HG03108 (cell line): ENCODE results near the gene MRGPRF.
"Not testable (repeated sequence)": the region's sequence is repeated elsewhere in the genome, so short reads cannot be mapped to it uniquely, and the experiment has no call there.

Source experiments
- ATAC-seq: cut with Tn5 transposase; IDR thresholded peaks from one replicate; pipeline ENCODE4 v1.9.1; 2021; ENCODE audit warnings: moderate library complexity; ENCODE audit not compliant: unreplicated experiment

Gene MRGPRF

DNA sequence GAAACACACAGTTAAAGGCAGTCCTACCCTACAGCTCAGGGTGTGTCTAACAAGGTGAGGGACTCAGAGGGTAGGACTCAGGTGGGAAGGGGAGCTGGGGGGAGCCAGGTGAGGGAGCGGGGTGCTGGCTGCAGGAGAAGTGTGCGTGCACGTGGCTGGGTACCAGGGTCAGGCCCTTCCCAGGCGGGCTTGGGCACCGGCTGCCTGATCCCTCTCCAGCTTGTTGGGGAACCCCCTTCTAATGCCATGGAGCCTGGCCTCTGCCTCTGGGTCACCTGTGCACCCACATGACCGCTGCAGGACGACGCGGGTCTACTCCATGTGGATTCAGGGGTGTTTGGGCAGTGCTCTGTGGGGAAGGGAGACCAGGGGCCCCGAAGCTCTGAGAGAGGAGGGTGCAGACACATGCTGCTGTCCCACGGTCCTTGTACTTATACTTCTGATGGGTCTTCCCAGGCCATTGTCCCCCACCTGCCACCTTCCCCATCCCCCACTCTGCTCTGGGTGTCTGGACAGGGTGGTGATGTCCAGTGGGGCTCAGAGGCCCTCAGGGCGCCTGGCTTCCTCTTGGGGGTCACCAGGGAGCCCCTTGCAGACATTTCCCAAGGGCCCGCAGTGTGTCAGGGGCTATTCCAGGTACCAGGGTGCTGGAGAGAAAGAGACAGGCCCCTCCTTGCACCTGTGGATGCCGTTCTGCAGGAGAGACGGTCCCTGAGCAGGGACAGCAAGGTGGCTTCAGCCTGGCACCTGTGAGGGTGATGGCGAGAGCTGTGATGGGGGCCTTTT, 21.9 kb downstream of the MRGPRF start:
- no peak for ATAC-seq

GRCh38 chr11:68989936-68990606, 23.0 kb downstream of the MRGPRF start:
- no peak for ATAC-seq

DNA sequence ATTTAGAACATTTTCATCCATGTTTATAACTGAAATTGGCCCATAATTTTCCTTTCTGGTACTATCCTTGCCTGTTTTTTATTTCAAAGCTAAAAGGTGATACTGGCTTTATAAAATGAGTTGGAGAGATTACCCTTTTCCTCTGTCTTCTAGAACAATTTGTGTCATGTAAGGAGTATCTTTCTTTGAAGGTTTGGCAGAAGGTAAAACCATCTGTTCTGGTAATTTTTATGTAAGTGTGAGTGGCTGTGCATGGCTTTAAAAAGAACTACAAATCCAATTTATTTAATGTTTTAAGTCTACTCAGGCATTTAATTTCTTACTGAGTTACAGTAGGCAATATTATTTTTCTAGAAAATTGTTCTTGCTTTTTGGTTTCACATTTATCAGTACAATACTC, 24.6 kb downstream of the MRGPRF start:
- no peak for ATAC-seq

DNA sequence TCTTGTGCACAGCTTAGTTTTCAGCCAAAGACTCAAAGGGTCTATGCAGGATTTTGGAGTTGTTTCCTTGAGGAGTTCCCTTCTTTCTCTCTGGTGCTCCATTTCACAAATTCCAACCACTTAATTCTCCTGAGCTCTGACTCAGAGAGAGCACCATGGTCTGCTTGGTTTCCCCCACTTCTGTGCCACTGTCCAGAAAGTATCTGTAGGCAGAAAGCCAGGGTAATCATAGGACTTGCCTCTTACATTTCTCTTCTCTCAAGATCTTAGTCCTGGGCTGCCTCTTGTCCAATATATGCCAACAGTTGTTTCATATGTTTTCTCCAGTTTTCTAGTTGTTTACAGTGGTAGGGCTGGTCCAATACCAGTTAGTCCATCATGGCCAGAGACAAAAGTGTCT, 25.8 kb downstream of the MRGPRF start:
- ATAC-seq = no peak

DNA sequence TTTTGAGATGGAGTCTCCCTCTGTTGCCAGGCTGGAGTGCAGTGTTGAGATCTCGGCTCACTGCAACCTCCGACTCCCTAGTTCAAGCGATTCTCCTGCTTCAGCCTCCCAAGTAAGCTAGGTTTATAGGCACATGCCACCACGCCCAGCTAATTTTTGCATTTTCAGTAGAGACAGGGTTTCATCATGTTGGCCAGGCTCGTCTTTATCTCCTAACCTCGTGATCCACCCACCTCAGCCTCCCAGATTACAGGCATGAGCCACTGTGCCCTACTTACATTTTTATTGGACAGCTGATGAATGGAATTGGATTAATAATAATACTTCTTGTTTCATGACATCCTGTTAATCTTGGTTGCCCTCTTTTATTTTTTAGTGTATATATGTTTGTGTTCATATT, 29.2 kb downstream of the MRGPRF start:
- ATAC-seq = no peak

- no peak for ATAC-seq
Measured at GRCh38 chr11:68982134-68982533, 30.9 kb downstream of the MRGPRF start.

- ATAC-seq = no peak
Measured at GRCh38 chr11:68980776-68981065, 32.3 kb downstream of the MRGPRF start, which contains the start of gene MRGPRD. Gene MRGPRD, minus strand, starts transcription at chr11:68980986. Its CDS starts 0 bp downstream, at chr11:68980986.

- ATAC-seq = no peak
Measured at GRCh38 chr11:68979931-68980775, 32.9 kb downstream of the MRGPRF start.

GRCh38 chr11:68978931-68979594, 34.0 kb downstream of the MRGPRF start:
- no peak for ATAC-seq

DNA sequence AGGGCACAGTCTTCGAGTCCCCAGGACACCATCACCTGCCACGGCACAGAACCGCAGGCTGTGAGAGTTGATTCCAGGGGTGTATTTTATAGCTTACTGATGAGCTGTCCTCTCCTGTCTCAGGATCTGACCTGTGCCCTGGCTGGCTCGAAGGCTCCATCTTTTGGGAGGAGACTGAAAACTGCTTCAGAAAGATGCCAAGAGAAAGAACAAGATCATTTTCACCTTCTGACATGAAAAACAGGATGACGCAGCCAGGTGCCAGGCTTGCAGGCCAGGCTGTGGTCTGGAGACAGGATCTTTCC, 34.5 kb downstream of the MRGPRF start:
- no peak for ATAC-seq

DNA sequence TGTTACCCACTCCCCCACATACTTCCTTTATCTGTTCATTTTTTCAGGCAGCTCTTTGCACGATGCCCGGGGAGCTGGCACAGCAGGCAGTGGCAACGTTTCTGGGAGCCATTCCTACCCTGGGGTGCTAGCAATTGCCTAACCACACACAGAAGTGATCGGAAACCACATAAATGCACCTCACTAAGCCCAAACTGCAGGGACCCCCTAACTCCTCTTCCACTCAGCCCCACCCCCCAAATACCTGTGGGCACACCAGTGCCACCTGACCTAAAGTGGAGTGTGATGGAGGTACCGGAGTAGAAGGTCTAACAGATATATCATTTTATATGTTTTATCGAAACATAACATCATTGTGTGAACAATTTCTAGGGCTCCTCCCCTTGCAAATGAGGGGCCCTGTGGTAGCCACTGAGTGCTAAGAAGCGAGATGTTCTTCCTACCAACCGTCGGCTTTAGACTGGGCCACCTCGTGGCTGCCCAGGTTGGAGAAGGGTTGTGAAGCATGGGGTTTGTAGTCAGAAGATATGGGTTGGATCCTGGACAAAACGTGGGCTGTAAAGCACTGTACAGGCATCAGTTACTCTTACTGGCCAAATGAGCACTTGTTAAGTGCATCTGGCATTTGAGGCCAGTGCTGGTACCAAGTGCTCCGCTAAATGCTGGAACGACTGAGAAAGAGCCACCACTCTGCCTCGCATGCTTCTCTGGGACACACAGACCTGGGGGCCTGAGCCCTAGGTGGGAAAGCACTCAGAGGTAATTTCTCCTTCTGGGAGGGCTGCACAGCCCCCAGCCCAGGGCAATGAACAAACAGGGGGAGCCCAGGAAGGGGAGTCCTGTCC, 35.0 kb downstream of the MRGPRF start:
- ATAC-seq = no peak

- ATAC-seq = no peak
Measured at GRCh38 chr11:68976563-68976962, 36.5 kb downstream of the MRGPRF start.

DNA sequence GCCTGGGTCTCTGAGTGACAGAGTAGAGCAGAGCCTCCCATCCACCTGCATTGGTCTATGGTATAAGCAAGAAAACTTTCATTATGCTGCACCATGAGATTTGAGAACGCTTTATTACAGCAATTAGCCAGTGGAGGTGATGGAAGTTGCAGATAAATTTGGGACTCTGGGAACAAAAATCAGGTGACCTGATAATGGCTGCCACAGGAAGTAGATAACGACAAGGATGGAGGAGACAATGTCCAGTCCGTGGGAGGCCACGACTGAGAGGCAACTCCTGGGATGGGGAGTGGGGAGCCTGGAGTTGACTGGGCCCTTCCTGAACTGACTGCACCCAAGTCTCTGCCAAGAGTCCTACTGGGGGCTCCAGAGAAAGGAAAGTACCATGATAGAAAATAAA, 37.0 kb downstream of the MRGPRF start:
- ATAC-seq = no peak

DNA sequence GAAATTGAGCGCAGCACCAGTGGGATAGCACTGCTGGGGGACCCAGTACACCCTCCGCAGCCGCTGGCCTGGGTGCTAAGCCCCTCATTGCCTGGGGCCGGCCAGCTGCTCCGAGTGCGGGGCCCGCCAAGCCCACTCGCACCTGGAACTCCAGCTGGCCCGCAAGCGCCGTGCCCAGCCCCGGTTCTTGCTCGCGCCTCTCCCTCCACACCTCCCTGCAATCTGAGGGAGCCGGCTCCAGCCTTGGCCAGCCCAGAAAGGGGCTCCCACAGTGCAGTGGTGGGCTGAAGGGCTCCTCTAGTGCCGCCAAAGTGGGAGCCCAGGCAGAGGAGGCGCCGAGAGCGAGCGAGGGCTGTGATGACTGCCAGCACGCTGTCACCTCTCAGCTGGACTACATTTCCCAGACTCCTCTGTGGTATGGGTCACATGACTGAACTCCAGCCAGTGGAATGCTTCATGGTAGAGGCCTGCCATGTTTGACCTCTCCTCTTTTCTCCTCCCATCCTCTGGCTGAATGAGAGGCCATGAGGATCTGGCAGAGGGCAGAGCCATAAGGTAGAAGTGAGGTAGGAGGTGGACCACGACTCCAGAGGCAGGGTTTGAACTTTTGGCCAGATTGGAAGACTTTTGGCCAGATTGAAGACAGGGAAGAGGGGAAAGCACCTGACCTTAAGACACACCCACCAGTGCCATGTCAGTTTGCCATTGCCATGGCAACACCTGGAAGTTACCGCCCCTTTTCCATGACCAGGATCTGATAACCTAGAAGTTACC, 38.4 kb downstream of the MRGPRF start:
- ATAC-seq = no peak

DNA sequence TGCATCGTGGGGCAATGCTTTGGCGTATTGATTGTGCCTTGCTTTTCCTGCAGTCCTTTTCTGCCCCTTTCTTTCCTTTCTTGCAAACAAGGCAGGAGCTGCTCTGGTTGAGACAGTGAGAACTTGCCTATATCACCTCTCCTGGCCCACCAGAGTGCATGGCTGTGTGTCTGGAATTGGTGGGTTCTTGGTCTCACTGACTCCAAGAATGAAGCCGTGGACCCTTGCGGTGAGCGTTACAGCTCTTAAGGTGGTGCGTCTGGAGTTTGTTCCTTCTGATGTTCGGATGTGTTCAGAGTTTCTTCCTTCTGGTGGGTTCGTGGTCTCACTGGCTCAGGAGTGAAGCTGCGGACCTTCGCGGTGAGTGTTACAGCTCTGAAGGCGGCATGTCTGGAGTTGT, 39.3 kb downstream of the MRGPRF start:
- not testable (repeated sequence) for ATAC-seq

DNA sequence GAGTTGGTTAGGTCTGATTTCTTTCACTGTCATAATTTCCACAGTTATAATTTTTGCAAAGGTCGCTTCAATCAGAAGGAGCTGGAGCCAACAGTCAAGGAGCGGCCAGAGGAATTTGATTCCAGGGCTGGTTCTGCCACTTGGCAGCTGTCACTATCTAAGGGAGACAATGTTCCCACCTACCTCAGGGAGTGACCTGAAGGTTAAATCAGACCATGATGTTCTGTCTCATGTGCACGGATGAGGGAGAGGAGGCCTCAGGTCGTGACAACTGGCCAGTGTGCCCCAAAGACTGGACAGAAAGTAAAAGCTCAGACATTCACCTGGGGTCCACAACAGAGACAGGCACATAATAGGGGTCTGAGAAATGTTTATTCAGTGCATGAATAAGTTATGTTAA, 39.8 kb downstream of the MRGPRF start:
- ATAC-seq = no peak

- no peak for ATAC-seq
Measured at GRCh38 chr11:68970921-68971636, 42.0 kb downstream of the MRGPRF start.

GRCh38 chr11:68969386-68969785, 43.7 kb downstream of the MRGPRF start:
- ATAC-seq = no peak
